Renal cortex interstitium (tissue), 11 donors: ENCODE measurements around the gene TULP1. TPM values are rescaled to one million over a fixed set of nuclear protein-coding genes. Genes with fewer than 3 reads are reported as not detected.
"Not testable (repeated sequence)": the region's sequence is repeated elsewhere in the genome, so short reads cannot be mapped to it uniquely, and the experiment has no call there.

ENCODE experiments used
- DNase-seq, 11 donors: peaks; one replicate each; pipeline ENCODE4 v3.0.0-alpha.2; 2013; ENCODE audit warnings: low read depth in 9 of 11, low spot score in 4 of 11; ENCODE audit errors: extremely low read depth in 1 of 11
- polyA plus RNA-seq, 3 donors: library from polyadenylated mRNA; unstranded; fragments of 120-200 nt; gene quantifications; one replicate each; pipeline ENCODE4 v1.2.1, GENCODE V29; 2013; ENCODE audit not compliant: insufficient read length in 3 of 3

Gene TULP1
- polyA plus RNA-seq, 3 donors: 1.6 to 3.7 (median 3.1) TPM

DNA sequence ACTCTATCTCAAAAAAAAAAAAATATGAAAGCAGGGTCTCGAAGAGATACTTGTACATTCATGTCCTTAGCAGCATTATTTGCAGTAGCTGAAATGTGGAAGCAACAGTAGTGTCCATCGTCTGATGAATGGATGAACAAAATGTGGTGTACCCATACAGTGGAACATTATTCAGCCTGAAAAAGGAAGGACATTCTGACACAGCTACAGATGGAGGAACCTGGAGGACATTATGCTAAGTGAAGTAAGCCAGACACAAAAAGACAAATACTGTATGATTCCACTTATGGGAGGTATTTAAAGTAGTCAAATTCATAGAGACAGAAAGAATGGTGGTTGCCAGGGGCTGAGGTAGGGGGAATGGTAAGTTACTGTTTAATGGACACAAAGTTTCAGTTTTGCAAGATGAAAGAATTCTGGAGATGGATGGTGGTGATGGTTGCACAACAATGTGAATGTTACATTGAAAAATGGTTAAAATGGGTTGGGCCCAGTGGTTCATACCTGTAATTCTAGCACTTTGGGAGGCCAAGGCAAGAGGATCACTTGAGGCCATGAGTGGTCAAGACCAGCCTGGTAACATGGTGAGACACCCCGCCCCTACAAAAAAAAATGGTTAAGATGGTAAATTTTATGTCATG lies 11.8 kb upstream of the TULP1 start:
- DNase-seq: no peak

DNA sequence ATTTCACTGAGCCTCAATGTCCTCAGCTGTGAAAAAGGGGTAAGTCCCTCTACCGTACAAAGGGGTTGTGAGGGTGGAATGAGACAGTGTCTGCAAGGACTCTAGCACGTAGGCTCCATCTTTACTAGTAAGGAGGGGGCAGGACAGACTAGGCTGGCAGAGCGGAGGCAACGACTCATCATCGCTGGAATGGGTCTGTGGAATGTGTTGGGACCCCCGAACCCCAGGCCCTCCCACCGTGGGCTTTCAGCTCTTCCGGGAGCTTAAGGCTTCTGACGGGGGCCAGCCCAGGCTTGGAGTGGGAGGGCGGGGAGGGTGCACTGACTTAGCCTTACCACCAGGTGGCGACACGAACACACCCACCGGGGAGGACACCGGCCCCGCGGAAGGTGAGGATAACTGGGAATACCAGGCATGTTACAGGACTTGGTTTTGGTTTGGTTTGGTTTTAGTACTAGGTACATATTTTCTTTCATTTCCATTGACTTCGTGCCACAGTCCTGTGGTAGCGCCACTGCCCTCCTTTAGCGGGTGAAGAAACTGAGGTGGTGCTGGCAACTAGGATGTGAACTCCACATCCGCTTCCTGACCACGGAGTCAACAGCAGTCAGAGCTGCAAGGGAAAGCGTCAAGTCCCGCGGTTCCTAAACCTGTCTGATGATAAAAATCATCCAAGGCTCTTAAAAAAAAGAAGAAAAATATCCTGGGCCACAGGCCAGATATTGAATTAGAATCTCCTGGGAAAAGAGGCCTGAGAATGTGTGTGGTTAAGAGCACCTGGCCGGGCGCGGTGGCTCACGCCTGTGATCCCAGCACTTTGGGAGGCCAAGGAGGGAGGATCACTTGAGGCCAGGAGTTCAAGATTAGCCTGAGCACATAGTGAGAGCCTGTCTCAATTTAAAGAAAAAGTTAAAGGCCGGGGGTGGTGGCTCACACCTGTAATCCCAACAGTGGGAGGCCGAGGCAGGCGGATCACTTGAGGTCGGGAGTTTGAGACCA lies 10.3 kb upstream of the TULP1 start:
- peak in 5 of 11 donors; percentile 38 to 60 (median 53) for DNase-seq

DNA sequence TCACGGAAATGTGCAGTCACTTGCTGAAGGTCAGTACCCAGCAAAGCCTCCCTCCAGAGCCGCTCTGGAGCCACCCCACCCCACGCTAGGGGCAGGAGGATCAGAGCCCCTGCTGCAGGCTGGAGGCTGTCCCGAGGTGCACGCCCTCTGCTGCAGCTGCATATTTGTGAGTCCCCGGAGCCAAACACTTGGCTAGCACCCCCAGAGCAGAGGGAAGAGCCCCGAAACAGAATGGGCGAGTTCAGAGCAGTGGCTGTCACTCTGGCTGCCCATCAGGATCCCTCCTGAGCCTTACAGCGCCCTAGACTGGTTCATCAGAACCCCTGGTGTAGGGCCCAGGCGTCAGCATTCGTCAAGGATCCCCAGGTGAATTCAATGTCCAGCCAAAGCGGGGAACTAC lies 9.5 kb upstream of the TULP1 start:
- no peak for DNase-seq

DNA sequence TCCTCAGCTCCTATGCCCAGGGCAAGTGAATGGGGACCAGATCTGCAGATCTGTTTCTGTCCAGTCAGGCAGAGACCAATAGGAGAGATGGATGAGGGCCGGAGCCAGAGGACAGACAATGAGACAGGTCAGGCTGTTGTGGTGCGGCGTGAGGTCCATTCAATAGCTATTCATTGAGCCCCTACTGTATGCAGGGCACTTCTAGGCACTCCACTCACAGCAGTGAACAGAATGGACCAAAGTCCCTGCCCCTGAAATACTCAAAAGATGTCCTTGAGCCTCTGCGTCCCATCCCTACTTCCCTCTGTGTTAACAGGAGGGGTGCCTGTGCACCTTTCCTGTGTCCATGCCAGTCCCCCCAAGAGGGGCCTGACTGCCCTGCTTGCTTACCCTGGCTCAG lies 8.5 kb upstream of the TULP1 start:
- no peak for DNase-seq

DNA sequence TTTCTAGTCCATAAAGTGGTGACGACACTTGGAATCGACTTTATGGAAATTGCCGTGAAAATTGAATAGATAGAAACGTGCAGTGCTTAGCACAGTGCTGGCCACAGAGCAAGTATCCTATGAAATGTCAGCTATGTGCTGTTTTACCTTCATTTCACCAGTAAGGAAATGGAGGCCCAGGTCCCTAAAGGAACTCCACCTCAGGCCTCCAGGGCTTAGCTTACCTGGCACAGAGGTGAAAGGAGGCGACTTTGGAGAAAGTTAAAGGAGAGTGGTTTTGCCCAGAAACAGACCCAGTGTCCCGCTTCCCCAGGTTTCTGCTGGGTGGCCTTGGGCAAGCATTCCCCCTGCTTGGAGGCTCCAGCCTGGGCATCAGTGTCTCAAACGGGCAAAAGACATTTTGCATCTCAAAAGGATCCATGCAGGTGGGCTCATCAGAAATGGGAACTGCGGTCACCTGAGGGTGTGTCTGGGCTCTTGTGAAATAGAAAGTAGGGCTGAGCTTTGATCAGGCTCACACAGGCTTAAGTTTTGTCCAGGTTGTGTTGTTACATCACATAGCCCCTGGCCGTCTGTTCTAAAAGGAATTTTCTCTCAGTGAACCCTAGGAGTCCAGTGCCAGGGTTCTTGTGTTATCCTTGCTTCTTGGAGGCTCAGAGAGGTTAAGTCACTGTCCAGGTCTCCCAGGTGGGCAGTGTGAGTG lies 6.8 kb upstream of the TULP1 start:
- no peak for DNase-seq

DNA sequence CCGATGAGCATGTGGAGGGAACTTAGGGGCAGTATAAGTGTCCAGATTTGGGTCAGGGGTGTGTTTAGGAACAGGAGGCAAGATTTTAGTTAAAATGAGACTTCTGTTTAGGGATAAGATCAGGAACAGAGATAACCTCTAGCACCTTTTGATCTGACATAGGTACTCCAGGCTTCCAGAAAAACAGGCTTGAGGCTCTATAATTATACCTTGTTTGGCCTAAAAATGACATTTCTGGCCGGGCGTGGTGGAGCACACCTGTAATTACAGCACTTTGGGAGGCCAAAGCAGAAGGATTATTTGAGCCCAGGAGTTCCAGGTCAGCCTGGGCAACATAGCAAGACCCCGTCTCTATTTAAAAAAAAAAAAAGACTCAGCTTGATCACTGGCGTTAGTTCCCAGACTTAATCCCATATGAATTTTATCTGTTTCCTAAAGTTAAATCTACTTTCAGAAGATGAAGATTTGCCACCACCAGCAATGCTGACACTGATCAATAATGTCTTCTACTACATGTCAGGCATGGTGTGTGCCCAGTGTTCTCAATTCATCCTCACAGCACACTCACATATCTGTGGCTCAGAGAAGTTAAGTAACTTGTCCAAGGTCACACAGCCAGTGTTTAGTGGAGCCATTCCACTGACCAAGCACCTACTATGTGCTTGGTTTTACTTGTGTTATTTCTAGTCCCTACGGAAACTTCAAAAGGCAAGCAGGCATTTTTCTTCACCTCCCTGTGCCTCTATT lies 6.0 kb upstream of the TULP1 start:
- DNase-seq: no peak

DNA sequence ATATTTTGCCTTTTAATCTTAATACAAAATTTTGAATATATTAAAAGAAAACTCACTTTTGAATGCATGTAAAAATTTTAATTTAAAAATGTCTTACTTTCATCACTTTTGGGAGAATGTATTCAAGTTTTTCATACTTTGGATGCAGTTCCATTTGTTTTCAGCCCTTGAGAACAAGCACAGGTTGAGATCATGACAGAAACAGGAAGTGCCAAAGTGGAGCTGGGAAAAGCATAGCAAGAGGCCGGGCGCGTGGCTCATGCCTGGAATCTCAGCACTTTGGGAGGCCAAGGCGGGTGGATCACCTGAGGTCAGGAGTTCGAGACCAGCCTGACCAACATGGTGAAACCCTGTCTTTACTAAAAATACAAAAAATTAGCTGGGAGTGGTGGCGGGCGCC lies 5.3 kb upstream of the TULP1 start:
- not testable (repeated sequence) for DNase-seq

DNA sequence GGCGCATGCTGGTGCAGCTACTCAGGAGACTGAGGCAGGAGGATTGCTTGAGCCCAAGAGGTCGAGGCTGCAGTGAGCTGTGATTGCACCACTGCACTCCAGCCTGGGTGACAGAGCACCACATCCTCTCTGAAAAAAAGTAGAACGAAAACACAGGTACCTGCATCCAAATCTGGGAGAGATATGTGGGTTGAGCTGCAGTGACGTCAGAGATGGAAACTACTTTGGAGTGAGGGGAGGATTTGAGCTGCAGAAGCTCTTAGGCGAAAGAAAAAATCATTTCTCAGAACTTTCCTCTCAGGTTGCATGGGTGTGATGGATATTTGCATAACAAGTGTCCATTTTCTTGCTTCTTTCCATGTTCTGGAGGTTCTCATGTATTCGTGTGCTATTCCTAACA lies 4.0 kb upstream of the TULP1 start:
- no peak for DNase-seq

DNA sequence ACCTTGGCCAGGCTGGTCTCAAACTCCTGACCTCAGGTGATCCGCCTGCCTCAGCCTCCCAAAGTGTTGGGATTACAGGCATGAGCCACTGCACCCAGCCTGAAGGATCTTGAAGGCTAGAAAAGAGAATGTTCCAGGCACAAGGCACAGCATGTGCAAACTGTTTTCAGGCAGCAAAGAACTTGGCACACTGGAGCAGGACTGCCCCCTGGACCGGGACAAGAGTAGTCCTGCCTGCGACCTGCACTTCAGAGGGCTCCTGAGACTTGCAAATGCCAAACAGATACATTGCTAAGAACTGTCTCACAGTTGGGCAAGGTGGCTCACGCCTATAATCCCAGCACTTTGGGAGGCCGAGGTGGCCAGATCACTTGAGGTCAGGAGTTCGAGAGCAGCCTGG lies 3.2 kb upstream of the TULP1 start:
- DNase-seq: not testable (repeated sequence)

DNA sequence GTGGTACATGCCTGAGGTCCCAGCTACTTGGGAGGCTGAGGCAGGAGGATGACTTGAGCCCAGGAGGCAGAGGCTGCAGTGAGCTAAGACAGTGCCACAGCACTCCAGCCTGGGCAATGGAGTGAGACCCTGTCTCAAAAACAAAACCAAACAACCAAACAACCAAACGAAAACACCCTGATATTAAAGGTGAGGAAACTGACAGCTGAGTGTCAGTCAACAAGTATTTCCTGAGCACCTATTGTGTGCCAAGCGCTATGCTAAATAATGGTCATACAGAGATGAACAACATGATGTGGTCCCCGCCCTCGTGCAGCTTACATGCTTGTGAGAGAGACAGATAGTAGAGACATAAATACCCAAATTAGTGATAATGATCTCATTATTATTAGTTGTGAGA lies 1.9 kb upstream of the TULP1 start:
- no peak for DNase-seq

DNA sequence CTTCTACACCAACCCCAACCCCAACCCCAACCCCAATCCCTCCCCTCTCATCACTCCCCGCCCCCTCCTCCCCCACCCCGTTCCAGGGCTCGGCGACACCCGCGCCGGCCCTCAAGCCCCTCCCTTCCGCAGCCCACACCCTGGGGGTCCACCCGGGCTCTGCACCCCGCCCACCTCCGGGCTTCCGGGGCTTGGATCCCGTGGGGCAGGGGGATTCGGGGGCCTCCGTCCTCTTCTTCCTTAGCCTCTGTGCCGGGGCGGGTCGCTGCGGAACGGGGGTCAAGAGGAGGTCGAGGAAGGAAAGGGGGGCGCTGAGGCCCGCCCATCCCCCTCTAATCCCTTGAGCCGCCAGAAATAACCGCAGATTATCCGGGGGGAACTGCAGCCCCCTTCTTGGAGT lies 690 bp downstream of the TULP1 start:
- no peak for DNase-seq

DNA sequence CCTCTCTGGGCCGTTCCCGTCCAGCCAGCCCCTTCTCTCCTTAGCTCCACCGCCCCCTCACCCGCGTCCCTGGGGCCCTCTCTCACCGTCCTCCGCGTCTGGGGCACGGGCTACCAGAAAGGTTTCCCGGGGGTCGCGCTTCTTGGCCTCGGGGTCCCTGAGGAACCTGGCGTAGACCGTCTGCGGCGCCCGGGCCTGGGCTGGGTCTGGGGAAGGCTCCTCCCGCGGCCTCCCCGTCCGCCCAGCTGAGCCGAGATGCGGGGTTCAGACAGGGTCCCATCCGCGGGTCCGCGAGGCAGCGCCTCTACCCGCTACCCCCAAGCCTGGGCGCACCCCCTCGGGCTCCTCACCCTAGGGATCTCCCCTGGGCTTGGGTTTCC lies 1.1 kb downstream of the TULP1 start:
- no peak for DNase-seq

DNA sequence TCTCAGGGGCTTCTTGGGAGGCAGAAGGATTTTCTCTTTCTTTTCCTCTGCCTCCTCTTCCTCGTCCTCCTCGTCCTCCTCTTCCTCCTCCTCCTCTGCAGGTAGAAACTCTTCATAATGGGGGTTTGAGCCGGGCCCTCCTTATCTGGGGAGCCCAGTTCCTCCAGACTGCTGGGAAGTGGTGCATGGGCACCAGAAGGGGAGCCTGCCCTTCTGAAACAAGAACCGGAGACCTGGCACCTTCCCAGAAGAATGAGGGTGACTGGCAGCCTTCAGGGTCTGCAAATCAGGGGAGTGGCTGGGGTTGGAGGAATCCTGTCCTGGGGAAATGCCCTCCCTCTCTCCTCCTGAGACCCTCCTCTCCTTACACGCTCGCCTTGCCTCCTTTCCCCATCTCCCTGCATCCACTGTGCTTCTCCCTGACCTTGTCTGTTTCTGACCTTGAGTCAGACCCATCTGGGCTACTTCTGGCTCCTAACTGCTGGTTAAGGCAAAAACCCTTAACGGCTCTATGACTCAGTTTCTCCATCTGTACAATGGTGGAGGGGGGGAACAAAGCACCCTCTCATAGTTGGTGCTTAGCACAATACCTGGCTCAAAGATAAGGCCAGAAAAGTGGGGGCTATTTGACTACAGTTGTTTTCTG lies 1.7 kb downstream of the TULP1 start:
- DNase-seq: no peak

DNA sequence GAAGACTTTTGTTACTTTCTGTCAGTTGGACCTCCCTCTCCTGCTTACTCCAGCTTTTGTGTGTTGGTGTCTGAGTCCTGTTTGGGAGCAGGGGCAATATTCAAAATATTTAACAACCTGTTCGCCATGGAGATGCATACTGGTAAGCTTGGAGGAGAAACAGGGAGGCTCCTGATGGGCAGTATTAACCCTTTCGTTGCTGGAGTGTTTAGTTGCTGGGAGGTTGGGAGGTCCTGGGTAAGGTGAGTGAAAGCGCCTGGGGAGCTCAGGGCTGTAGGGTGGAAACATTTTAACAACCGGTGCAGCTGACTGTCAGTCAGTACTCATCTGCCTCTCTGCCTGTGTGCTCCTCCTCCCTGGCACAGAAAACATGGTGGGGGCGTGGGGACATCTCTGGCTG lies 4.2 kb downstream of the TULP1 start:
- no peak for DNase-seq

DNA sequence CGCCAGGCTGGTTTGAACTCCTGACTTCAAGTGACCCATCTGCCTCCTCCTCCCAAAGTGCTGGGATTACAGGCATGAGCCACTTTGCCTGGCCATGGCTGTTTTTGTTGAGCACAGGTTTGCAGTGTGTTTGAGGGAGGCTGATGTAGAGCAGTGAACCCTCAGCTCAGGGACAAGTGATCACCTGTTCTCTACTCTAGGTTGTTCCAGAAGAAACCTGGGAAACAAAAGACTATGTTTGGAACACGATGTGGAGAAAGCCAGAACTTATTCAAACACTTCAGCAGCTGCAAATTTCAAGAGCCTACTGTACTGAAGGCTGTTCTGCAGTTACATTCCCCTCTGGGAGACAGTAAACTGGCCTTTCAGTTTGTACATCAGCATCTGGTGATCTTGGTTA lies 4.7 kb downstream of the TULP1 start:
- DNase-seq: no peak

DNA sequence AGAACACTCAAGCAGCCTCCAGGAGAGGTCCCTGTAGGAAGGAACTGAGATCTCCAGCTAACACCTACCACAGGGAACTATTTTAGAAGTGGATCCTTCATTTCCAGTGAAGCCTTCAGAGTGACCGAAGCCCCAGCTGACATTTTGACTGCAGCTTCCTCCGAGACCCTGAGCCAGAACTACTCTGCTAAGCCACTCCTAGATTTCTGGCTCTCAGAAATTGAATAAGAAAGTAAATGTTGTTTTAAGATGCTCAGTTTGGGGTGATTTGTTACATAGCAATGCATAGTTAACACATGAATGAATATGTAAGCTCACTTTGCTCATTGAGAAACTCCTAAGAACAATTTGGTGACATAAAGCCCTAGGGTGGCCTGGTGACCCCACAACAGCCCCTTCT lies 5.5 kb downstream of the TULP1 start:
- no peak for DNase-seq

DNA sequence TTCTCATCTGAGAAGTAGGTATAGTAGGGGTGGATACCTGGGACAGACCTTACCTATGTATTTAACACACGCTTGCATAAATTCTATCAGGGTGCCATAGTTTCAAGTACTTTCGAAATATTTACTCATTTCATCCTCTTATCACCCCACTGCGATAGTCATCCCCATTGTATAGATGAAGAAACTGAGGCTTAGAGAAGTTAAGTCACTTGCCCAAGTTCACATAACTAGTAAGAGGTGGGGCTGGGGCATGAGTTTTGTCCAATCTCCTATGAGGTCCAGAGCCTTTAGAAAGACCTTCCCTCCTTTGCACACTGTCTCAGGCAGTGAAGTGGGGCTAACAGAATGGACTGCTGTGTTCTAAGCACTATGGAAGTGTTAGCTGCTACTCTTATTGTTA lies 6.2 kb downstream of the TULP1 start:
- DNase-seq: no peak

DNA sequence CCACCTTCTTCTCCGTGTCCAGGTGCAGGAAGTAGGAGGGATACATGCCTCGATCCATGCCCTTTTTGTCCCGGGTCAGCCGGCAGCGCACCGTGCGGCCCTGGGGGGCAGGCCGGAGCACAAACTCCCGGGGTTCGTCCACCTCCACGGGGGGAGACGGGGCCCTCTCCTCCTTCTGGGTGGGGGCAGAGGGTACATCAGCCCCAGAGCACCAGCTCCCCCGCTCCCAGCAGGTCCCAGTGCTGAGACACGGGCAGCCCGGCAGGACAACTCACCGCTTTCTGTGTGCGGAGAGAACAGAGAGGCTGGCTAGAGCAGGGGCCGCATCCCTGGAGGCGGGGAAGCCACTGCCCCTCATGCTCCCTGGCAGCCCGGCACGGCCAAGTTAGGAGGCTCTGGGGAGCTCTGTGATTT lies 6.7 kb downstream of the TULP1 start:
- DNase-seq: no peak

DNA sequence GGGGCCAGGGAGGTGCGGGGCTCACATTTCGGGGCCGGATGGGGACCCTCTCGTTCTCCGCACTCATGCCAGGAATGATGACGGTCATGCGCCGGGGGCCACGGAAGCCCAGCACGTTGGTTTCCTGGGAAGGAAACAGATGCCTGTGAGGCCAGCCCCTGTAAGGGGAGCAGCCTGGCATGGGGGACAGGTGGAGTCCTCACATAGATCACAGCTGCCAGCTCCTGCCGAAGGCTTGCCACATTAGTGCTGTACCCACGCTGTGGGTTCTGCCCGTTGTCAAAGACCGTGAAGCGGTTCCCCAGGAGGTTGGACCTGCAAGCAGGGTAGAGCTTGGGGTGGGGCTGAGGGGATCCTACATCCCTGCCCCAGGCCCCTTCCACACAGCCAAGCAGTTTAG lies 9.2 kb downstream of the TULP1 start:
- DNase-seq: no peak
